ENCODE results near the gene SAMHD1.

- TF ChIP-seq CTCF (IDR thresholded peaks at IDR 0.05; ENCODE audit: insufficient read depth, low read length, poor library complexity, severe bottlenecking) (no peak), EZH2phosphoT487 (conservative IDR thresholded peaks at IDR 0.05; ENCODE audit: low read length) (no peak)
Measured at GRCh38 chr20:36917240-36917639, 34.3 kb downstream of the SAMHD1 start.

All from SU-DHL-6 (cell line).